AG08396 (cell line): ENCODE measurements around the gene PIM3.

Experiments
- DNase-seq: peaks from one replicate; pipeline ENCODE4 v3.0.0; 2012; ENCODE audit warnings: low spot score, mixed read lengths

Gene PIM3

DNA sequence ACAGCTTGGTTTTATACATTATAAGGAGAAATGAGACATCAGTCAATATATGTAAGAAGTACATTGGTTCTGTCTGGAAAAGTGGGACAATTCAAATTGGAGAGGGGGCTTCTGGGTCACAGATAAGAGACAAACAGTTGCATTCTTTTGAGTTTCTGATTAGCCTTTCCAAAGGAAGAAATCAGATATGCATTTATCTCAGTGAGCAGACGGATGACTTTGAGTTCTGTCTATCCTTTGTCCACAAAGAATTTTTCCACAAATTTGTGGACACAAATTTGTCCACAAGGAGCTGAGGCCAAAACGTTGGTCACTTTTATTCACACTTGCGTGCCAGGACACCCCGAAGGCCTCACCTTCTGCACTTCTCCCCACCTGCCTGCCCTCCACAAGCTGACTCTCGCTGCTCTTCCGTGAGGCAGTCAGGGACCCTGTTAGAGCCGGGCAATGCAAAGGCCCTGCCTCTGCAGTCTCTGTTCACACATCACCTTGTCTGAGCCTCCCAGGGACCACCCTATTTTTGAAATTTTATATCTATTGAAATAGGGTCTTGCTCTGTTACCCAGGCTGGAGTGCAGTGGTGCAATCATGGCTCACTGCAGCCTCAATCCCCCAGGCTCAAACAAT is 31.4 kb downstream of the PIM3 start:
- DNase-seq: no peak

GRCh38 chr22:49992921-49993648 is 32.5 kb downstream of the PIM3 start:
- DNase-seq: peak; percentile 85

DNA sequence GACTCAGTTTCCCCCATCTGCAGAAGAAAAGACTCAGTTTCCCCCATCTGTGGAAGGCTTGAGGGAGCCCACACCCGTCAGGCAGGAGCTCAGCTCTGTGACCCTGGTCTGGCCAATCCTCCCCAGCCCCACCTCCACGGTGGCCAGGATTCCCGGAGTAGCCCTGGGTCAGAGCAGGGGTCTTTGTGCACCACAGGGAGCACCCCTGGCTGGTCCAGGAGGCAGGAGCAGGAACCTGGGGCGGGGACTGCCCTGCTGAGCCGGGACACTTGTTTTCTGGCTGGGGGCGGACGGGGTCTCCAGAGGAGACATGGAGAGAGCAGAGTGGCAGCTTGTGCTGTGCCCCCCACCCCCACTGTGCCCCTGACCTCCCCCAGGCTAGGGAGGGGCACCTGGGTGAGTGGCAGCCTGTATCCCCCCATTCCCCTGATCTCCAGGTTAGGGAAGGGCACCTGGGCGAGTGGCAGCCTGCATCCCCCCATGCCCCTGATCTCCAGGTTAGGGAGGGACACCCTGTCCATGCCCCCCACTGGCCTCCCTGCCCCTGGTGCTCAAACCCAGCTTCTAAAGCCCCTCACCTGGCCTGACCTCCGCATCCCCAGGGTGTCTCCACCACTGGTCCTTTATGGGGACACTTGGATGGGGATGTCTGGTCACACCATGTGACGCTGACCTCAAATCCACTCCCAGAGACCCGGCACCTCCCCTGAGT is 33.2 kb downstream of the PIM3 start:
- DNase-seq: no peak

- no peak for DNase-seq
Measured at GRCh38 chr22:49994361-49995040, 33.9 kb downstream of the PIM3 start.

DNA sequence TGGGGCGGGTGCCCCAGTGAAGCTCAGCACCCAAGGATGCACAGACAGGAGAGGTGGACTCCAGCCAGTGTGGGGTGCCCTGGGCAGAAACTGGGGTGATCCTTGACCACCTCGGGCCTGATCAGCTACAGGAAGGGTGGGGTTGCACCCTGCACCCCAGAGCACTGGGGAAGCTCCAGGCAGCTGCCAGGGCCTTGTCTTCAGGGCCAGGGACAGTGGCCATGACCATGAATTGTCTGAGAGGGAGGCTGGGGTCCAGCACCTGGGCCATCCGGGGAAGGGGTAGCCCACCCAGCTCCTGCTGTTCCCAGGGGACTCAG is 34.4 kb downstream of the PIM3 start:
- no peak for DNase-seq

DNA sequence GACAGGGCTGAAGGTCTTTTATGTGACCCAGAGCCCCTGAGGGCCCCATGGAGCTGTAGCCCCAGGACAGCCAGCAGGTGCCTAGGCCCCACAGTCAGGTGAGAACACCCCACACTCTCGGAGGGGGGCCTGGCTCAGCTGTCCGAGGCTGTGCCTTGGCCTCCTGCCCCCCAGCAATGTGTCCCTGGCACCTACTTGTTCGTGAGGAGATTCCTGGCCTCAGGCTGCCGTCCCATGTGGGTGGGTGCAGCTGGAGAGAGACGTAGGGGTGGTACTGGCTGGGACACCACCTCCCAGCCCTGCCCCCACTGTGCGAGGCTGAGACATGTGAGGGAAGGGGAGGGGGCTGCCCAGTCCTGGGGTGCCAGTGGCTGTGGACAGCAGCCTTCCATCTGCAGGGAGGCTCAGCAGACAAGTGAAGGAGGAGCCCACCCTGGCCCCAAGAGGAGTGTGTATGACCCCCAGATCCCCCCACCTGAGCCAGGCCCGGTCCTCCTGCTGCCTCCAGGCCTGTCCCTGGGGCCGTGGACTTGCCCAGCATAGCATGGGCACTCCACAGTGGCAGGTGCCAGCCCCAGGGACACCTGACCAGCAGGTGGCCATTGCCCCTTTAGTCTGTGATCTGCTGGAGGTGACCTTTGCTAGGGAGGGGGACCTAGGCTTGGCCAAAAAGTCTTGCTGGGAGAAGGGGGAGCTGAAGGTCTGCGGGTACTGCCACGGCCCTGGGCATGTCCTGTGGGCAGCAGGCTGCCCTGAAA is 35.0 kb downstream of the PIM3 start:
- no peak for DNase-seq

- DNase-seq: no peak
Measured at GRCh38 chr22:49996119-49996517, 35.5 kb downstream of the PIM3 start.

DNA sequence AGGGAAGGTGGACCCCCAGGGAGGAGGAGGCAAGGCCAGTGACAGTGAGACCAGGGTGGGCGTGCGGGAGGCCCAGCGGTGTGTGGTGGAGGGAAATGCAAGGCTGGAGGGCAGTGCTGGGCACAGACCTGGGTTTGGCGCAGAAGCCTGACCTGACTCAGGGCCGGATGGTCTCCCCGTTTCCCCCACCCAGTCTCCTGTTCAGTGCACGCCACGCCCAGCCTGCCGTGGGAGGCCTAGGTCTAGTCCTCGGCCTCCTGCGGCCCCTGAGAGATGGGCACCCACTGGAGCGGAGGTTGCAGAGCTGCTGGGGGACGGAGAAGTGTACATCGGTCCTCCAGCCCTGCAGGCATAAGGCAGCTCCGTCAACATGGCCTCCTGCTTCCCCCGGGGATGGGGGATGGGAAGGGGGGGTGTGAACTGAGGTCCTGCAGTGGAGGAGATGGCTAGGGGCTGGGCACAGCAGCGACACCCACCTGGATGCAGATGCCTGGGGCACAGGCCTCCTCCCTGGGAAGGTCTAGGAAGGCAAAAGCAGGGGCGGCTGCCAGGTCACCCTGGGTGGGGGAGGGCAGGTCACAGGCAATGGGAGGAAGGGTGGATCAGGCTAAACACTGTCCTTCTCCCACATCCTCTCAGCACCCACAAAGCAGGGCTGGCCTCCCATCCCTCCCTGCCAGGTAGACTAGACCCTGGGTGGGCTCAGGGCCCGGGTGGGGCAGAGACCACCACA is 36.1 kb downstream of the PIM3 start:
- DNase-seq: no peak

GRCh38 chr22:49997251-49997599 is 36.7 kb downstream of the PIM3 start:
- DNase-seq: no peak

DNA sequence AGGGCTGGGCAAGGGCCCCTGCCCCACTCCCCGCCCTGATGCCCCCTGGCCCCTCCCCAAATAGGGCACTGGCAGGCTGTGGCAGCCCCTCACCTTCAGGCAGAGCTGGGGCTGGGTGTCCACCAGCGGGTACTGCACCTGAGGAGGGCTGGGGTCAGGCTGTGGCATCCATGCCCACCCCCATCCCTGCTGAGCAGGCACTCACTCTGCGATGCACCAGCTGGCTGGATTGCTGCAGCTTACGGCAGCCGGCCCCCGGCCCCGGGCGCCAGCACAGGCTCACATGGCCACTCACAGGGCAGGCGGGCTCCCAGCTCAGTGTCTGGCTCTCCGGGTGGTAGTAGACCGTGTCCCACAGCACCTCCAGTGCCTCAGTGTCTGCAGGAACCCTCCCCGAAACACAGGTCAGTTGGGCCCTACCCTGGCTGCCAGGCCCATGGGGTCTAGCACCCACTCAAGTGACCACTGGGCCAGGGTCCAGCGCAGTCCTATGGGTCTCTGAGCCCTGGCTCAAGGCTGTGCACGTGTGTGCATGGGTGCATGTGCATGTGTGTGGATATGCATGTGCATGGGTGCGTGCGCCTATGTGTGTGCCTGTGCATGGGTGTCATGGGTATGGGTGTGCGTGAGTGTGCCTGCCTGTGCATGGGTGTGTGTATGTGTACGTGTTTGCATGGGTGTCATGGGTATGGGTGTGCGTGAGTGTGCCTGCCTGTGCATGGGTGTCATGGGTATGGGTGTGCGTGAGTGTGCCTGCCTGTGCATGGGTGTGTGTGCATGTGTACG is 37.6 kb downstream of the PIM3 start:
- no peak for DNase-seq

- no peak for DNase-seq
Measured at GRCh38 chr22:49998718-49999062, 38.1 kb downstream of the PIM3 start.

DNA sequence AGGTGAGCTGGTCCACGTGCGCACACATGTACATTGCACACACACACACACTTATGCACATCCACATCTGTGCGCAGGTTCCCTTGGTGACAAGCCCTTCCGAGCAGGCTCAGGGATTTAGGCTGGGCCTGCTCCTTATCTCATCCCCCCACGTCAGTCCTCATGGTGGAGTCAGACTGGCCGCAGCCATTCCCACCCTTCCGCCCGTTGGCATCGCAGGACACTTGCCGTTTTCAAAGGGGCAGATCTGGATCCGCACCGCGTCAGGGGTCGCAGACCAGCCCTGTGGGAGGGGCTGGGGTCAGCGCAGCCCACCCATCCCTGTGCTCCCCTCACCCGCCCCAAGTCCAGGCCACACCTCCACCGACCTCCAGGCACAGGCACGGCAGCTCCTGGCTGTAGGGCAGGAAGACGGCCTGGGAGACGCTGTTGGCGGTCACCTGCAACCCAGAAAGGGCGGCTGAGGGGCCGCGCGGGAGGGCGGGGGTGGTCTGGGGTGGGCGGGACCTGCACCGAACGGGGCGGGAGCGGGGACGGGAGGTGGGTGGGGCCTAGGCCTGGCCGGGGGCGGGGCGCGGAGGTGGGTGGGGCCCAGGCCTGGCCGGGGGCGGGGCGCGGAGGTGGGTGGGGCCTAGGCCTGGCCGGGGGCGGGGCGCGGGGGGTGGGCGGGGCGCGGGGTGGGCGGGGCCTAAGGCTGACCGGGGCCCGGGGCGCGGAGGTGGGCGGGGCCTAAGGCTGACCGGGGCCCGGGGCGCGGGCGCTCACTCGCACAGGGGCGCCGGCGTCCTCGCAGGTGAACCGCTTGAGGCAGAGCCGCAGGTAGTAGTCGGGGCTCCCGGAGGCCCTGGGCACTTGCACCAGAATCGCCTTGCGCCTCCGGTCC is 38.7 kb downstream of the PIM3 start:
- no peak for DNase-seq

DNA sequence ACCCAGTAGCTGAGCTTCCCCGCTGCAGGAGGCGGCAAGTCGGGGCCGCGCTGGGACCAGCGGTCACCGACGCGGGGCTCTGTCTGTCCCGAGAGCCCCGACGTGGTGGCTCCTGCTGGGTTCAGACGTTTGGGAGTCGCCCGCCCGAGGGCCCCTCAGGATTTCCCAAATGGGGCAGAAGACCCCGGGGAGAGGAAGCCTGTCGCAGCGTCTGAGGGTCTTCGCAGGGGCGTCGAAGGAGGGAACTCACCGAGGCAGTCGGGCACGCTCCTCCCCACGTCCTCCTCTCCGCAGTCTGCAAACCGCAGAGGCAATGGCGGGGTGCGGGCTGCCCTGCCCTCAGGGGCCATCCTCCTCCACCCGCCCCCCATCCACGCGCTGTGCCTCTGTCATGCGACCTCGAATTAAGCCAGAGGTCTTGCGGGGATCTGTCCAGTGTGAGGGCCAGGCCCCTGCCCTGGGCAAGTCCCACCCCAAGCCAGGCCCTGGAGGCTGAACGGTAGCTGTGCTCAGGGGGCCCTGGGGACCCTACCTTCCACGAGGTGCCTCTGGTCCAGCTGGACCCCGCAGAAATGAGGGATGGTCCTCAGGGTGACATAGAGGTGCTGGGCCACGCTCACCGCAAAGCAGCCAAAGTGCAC is 39.5 kb downstream of the PIM3 start:
- peak; percentile 15 for DNase-seq

DNA sequence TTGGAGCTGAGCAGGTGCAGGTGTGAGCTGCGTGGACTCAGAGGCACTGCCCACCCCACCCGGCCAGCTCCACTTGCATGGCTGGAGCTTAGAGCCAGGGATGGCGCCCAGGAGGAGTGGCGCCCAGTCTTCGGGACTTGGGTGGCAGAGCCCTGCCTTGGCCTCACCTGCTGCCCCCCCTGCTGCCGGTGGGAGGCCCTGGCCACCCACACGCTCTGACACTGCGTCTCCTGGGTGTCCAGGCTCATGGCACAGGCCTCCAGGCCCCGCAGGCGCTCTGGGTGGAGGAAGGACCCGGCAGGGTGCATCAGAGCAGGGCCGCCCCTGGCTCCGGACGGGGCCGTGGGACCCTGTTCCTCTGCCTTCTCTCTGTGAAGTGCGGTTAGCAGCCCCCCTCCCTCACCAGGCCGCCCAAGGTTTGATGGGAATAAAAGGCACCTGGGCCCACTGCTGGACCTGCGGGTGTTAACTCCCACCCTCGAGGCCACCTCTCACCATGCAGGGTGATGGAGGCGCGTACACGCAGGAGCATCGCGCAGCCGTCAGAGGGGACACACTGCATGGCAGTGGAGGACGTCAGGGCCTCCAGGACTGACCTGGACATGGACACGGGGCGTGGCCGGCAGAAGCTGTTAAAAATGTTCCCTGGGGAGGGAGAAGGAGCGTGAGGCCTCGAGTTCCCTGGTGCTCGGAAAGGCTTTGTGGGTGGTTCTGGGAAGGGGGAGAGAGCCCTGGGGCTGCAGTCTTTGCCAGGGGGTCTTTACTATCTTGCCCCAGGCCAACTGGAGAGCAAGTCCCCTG is 40.2 kb downstream of the PIM3 start:
- DNase-seq: peak; percentile 12

GRCh38 chr22:50001388-50002231 is 41.0 kb downstream of the PIM3 start:
- DNase-seq: peak; percentile 13

DNA sequence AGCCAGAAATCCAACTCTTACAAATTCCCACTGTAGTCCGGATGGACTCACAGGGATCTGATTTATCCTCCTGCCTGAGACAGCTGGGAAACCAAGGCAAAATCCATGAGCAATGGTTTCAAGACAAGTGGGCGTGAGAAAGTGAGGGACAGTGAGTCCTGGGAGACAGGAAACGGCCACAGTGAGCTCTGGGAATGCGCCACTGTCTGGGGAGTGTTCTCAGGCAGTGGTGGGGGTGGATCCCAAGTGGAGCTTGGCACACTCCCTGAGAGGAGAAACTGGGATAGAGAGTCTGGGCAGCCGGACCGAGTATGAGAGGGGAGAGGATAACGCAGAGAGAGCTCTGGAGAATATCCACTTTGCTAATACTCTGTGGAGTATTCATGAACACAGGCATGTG is 42.2 kb downstream of the PIM3 start:
- DNase-seq: peak; percentile 18

DNA sequence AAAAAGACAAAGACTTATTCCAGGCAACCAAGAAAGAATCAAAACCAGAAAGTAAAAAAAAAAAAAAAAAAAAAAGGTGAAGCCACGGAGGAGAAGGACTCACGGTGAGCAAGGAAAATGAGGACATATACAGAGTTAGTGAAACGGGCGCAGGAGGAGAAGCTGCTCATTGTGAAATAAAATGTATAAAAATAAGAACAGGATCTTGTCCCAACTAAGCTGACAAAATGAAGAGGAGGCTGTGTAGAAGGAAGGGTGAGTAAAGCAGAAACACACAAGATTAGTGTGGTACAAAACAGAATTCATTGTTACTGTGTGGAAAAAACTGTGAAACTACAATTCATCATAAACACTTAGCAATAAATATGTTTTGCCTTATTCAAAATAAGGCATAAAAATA is 44.3 kb downstream of the PIM3 start:
- DNase-seq: no peak
